GM10266 (cell line): Measurements from ENCODE around the gene MINAR1.

Source experiments
- DNase-seq: peaks from one replicate; pipeline ENCODE4 v3.0.0; 2012; ENCODE audit errors: extremely low spot score
- CTCF ChIP-seq: IDR thresholded peaks from 2 replicates; pipeline ENCODE4 v1.5.1; 2012; ENCODE audit warnings: mild to moderate bottlenecking, low read depth; ENCODE audit not compliant: control insufficient read depth, insufficient read depth; ENCODE audit errors: missing control alignments

The MINAR1 gene

GRCh38 chr15:79481793-79482192, 49.7 kb downstream of the MINAR1 start:
- no peak for DNase-seq
- no peak for TF ChIP-seq CTCF
